ENCODE measurements around the gene DDC.
"Not testable (repeated sequence)": the region's sequence is repeated elsewhere in the genome, so short reads cannot be mapped to it uniquely, and the experiment has no call there.

Gene DDC

DNA sequence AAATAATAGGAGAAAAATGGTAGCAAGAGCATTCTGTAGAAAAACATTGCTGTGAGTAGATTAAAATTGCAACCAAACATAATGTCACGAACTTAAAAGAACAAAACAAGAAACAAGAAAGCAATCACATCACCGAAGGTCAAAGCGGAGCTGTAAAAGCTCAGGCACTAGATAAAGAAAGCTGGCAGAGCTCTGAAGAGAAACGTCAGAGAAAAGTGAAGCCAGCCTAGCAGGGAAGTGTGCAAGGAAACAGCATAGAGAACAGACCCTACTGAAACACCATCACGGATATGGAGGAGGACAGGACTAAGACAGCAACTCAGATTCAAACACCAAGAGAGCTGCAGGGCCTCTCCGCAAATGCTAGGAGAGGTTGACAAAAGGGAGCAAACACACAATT, 22.5 kb upstream of the DDC start:
- DNase-seq (ENCODE audit: extremely low read depth, insufficient read length), result no peak
- no peak overlapping the region for H3K4me3 ChIP-seq (replicated peaks; ENCODE audit: low read depth, low read length)
- TF ChIP-seq CTCF (IDR thresholded peaks at IDR 0.05; ENCODE audit: insufficient read depth, low read length, poor library complexity, severe bottlenecking), result no peak
- H3K27me3 ChIP-seq (replicated peaks; ENCODE audit: control insufficient read depth, insufficient read depth, low read length), result peaks cover 2% of the 10 kb centered on the region; the same call in 1 of the 2 replicates
- no peaks in the 10 kb centered on the region for H3K36me3 ChIP-seq (ENCODE audit: control insufficient read depth, insufficient read depth, low read length)

DNA sequence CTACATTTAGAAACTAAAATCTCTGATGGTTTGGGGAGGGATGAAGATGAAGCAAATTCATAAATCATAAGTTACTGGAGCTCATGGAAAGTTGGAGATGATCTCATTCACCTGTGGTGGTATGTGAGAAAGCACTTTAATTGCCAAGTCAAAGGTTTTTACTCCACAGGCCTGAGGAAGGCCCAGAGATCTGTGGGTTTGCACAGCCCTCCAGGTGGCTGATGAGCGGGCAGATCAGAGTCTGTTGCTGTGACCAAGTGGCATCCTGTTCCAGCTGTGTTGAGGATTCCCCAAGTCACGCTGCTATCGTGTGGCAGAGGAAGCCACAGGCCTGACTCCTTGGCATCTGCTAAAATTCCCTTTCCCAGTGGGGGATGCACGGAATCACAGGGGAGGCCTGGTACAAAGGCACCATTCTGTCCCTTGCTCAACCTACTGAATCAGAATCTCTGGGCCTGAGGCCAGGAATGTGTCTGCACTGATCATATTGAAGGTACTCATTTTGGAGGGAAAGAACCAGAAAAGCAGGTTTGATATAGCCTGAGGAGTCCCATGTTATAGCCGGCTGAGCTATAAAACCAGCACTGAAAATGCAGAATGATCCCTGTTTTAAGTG, 19.7 kb upstream of the DDC start:
- Histone ChIP-seq H3K36me3 (ENCODE audit: control insufficient read depth, insufficient read depth, low read length) (no peaks in the 10 kb centered on the region), H3K27me3 (replicated peaks; ENCODE audit: control insufficient read depth, insufficient read depth, low read length) (no peaks in the 10 kb centered on the region; the same call in 1 of the 2 replicates), H3K4me3 (replicated peaks; ENCODE audit: low read depth, low read length) (no peak overlapping the region)
- no peak for DNase-seq (ENCODE audit: extremely low read depth, insufficient read length)
- TF ChIP-seq CTCF (IDR thresholded peaks at IDR 0.05; ENCODE audit: insufficient read depth, low read length, poor library complexity, severe bottlenecking), result no peak

GRCh38 chr7:50584386-50584785, 19.2 kb upstream of the DDC start:
- no peak for TF ChIP-seq CTCF (IDR thresholded peaks at IDR 0.05; ENCODE audit: insufficient read depth, low read length, poor library complexity, severe bottlenecking)
- no peak for DNase-seq (ENCODE audit: extremely low read depth, insufficient read length)
- H3K36me3 ChIP-seq (ENCODE audit: control insufficient read depth, insufficient read depth, low read length), result no peaks in the 10 kb centered on the region
- no peak overlapping the region for H3K4me3 ChIP-seq (replicated peaks; ENCODE audit: low read depth, low read length)
- H3K27me3 ChIP-seq (replicated peaks; ENCODE audit: control insufficient read depth, insufficient read depth, low read length), result no peaks in the 10 kb centered on the region; the same call in 1 of the 2 replicates

DNA sequence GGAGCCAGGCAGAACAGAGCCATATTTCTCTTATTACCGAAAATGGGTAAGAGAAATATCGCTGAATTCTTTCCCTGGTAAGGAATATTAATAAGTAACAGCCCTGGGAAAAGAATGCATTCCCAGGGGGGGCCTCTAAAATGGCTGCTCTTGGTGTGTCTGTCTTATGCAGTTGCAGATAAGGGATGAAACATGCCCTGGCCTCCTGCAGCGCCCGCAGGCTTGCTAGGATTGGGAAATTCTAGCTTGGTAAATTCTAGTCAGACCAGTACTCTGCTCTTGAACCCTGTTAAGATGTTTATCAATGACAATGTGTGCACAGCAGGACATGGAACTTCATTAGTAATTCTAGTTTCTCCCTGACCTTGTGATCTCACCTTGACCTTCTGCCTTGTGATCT, 18.1 kb upstream of the DDC start:
- H3K4me3 ChIP-seq (replicated peaks; ENCODE audit: low read depth, low read length); H3K36me3 ChIP-seq (ENCODE audit: control insufficient read depth, insufficient read depth, low read length); DNase-seq (ENCODE audit: extremely low read depth, insufficient read length); H3K27me3 ChIP-seq (replicated peaks; ENCODE audit: control insufficient read depth, insufficient read depth, low read length): not testable (repeated sequence)

- not testable (repeated sequence) for H3K27me3 ChIP-seq (replicated peaks; ENCODE audit: control insufficient read depth, insufficient read depth, low read length); H3K4me3 ChIP-seq (replicated peaks; ENCODE audit: low read depth, low read length); DNase-seq (ENCODE audit: extremely low read depth, insufficient read length); H3K36me3 ChIP-seq (ENCODE audit: control insufficient read depth, insufficient read depth, low read length)
Measured at GRCh38 chr7:50582271-50582670, 17.1 kb upstream of the DDC start.

- not testable (repeated sequence) for H3K36me3 ChIP-seq (ENCODE audit: control insufficient read depth, insufficient read depth, low read length); H3K27me3 ChIP-seq (replicated peaks; ENCODE audit: control insufficient read depth, insufficient read depth, low read length); DNase-seq (ENCODE audit: extremely low read depth, insufficient read length); H3K4me3 ChIP-seq (replicated peaks; ENCODE audit: low read depth, low read length)
Measured at GRCh38 chr7:50580666-50581065, 15.5 kb upstream of the DDC start.

- no peak for DNase-seq (ENCODE audit: extremely low read depth, insufficient read length)
- H3K4me3 ChIP-seq (replicated peaks; ENCODE audit: low read depth, low read length), result no peak overlapping the region
- H3K36me3 ChIP-seq (ENCODE audit: control insufficient read depth, insufficient read depth, low read length), result no peaks in the 10 kb centered on the region
- TF ChIP-seq CTCF (IDR thresholded peaks at IDR 0.05; ENCODE audit: insufficient read depth, low read length, poor library complexity, severe bottlenecking), result no peak
- no peaks in the 10 kb centered on the region for H3K27me3 ChIP-seq (replicated peaks; ENCODE audit: control insufficient read depth, insufficient read depth, low read length)
Measured at GRCh38 chr7:50580057-50580456, 14.9 kb upstream of the DDC start.

DNA sequence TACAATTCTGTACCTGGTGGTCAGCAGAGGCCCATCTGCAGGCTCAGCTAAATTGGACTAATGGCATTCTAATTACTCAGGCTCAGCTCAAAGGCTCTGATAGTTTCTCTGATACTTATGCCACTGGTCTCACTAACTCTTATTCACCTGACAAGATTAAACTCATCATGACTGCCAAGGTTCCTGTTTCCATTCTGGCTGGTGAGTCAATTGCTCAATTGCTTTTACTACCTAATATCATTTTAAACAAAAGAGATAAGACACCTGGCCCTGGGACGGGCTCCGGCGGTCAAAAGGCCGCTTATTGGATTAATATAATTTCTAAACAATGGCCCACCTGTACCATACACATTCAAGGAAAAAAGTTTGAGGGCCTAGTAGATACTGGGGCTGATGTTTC, 12.9 kb upstream of the DDC start:
- not testable (repeated sequence) for H3K4me3 ChIP-seq (replicated peaks; ENCODE audit: low read depth, low read length); H3K36me3 ChIP-seq (ENCODE audit: control insufficient read depth, insufficient read depth, low read length); DNase-seq (ENCODE audit: extremely low read depth, insufficient read length)

More for the DNA sequence above, 12.9 kb upstream of the DDC start:
- H3K27me3 ChIP-seq (replicated peaks; ENCODE audit: control insufficient read depth, insufficient read depth, low read length), result not testable (repeated sequence)

Measured in GM06990 (cell line).